ENCODE results near the gene IL17REL.
A peak's percentile ranks its signal among the peaks of the same experiment; 100 is the strongest.

IL17REL gene

DNA sequence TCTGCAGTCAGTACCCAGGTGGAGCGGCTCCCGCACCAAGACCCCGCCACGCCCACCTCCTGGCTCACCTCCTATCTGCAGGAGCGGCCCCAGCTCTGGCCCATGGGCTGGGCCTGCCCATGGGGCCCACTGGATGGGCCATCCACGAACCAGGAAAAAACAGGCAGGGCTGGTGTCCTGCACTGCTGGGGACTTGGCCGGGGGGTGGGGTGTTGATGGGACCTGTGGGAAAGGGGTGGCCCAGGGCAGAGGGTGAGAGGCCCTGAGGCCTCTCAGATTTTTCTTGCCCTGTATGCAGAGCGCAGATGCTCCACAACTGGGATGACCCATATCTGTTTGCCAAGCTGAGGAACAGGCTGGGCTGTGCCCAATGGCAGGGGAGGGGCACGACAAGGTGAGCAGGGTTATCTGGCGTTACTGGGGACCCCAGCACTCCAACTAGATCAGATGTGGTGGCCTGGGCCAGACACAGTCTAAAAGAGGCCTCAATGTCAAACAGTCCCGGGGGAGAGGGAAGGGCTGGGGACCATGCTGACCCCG is 54.7 kb downstream of the IL17REL start:
- H3K27ac ChIP-seq = peak overlapping the region in 1 of 2 donors; percentile 0
- TF ChIP-seq, protein P1, sequence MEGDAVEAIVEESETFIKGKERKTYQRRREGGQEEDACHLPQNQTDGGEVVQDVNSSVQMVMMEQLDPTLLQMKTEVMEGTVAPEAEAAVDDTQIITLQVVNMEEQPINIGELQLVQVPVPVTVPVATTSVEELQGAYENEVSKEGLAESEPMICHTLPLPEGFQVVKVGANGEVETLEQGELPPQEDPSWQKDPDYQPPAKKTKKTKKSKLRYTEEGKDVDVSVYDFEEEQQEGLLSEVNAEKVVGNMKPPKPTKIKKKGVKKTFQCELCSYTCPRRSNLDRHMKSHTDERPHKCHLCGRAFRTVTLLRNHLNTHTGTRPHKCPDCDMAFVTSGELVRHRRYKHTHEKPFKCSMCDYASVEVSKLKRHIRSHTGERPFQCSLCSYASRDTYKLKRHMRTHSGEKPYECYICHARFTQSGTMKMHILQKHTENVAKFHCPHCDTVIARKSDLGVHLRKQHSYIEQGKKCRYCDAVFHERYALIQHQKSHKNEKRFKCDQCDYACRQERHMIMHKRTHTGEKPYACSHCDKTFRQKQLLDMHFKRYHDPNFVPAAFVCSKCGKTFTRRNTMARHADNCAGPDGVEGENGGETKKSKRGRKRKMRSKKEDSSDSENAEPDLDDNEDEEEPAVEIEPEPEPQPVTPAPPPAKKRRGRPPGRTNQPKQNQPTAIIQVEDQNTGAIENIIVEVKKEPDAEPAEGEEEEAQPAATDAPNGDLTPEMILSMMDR (IDR thresholded peaks at IDR 0.05) = no peak
- no peak for DNase-seq (ENCODE audit: low spot score)
- no peak overlapping the region for H3K4me3 ChIP-seq

DNA sequence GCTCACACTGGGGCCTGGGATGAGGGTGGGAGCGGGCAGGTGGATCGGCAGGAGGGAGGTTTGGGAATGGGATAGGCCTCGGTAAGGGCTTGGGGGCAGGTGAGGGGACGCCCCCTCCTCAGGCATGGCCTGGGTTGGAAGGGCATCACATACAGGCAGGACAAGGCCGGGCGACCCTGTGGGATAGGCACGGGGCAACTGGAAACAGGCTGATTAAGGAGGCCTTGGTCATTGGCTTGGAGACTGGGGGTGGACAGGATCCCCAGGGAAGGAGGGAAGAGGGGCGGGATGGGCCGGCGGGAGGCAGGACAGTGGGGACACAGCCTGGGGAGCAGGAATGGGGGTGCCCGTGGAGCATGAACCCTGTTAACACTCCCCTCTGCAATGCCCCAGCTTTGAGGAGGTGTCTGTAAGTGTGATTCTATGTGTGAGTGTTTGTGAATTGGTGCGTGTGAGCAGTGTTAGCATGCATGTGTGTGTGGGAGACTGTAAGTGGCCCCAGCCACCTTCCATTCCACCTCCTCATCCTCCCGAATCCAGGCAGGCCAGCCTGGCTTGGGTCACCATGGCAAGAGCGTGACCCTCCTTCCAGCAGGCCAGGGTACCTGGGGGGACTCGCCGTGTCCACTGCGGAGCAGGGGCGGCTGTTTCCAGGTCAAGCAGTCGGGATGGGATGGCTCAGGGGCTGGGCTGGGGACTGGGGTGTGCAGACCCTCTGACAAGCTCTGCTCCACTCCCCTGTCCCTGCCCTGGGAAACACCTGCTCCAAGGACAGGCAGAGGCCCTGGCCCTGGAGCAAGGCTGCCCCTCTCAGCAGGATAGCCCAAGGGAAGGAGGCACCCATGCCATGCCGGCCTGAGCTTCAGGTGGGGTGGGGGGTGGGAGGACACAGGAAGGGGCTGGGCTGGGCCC is 55.4 kb downstream of the IL17REL start:
- DNase-seq (ENCODE audit: low spot score) = no peak
- TF ChIP-seq, protein P1 (IDR thresholded peaks at IDR 0.05) = no peak
- Histone ChIP-seq H3K4me3 (no peak overlapping the region), H3K27ac (no peak overlapping the region)

DNA sequence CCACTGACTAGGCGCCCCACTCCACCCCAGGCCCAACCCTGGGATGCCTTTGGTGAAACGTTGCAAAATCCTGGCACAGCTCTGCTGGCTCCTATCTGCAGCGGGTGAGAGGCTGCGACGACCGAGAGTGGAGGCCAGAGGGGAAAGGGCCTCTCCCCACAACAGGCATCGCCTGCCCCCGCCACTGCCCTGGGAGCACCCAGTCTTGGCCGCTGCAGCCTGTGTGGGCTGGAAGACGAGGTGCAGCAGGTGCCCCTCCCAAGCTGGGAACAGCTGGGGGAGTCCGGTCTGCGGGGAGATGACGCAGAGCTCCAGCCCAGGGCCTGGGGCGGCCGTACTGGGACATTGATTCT is 56.2 kb downstream of the IL17REL start:
- Histone ChIP-seq H3K4me3 (no peak overlapping the region), H3K27ac (no peak overlapping the region)
- DNase-seq (ENCODE audit: low spot score) = no peak
- TF ChIP-seq, protein P1 (IDR thresholded peaks at IDR 0.05) = no peak

DNA sequence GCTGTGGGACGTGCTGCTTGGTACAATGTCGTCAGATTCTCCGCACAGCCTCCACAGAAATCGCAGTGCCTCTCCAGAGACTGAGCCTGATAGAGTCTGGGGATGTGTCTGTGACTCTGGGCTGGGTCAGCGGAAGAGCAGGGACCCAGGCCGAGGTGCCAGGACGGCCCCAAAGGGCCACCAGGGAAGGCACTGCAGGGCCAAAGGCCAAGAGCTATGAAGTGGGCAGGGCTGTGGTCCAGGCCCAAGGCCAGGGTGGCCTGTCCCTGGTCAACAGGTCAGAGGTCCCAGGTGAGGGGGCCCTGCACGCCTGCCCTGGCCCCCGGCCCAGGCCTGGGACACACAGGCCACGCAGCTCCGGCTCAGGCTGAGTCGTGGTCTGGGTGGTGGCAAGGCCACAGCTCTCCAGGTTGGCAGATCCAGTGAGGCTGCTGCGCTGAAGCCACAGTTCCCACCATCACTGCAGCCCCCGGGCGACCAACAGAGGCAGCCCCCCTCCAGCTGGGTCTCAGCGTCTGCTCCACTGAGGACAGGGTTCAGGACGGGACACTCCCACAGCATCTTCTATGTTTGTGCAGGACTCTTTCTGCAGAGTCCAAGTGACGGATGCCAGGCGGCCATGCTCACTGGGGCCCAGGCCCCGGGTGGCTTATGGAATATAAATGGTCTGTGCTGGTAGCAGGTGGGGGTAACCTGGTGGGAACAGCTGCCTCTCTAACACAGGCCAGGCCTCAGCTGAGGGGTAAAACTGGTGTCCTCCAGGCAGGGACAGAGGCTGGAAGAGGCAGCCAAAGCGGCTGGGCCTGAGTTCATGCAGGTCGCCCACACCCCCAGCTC is 56.8 kb downstream of the IL17REL start:
- no peak for DNase-seq (ENCODE audit: low spot score)
- TF ChIP-seq, protein P1 (IDR thresholded peaks at IDR 0.05) = no peak
- H3K4me3 ChIP-seq = no peak overlapping the region
- H3K27ac ChIP-seq = no peak overlapping the region

DNA sequence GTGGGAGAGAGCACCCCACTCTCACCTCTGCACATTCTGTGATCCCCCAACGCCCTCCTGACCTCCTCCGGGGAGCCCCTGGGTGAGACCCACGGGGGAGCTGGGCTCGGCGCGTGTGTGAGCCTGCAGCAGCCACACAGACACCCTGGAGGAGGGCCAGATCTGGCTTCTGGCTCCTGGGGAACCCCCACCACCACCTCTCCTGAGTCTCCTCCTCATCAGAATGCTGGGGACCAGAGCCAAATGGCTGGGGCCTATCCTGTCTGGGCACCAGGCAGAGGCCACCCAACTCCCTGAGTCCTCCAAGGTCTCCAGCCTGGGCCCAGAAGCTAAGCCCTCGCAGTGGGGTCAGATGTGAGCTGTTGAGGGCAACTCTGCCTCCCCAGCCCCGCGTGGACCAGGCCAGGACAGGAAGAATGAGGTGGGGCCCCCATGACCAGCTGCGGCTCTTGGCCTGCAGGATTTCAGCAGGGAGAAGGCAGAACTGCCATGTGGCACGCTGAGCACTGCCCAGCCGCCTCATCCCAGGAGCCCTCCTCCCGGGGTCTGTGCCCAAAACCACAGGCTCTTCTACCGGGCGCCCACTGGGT is 57.5 kb downstream of the IL17REL start:
- Histone ChIP-seq H3K4me3 (no peak overlapping the region), H3K27ac (no peak overlapping the region)
- TF ChIP-seq, protein P1 (IDR thresholded peaks at IDR 0.05) = no peak
- DNase-seq (ENCODE audit: low spot score) = no peak

DNA sequence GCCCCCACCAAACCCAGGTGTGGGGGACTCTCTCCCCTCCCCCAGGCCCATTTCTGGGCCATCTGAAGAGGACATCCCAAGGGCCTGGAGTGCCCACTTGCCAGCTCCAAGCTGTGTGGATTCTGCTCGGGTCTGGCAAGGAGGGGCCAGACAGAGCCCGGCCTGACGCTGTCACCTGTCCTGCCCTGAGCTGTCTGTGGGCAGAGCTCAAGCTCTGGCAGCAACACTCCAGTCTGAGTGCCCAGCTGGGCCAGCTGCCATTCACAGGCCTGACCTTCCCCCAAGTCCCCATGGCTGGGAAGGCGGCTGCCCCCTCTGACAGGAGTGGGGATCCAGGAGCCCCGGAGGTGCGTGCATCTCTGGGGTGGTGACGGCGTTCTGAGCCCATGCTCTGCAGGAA is 58.2 kb downstream of the IL17REL start:
- Histone ChIP-seq H3K4me3 (no peak overlapping the region), H3K27ac (peak overlapping the region in 1 of 2 donors; percentile 27)
- TF ChIP-seq, protein P1 (IDR thresholded peaks at IDR 0.05) = no peak
- DNase-seq (ENCODE audit: low spot score) = no peak
